ENCODE results near the gene GAS7. TPM values are rescaled to one million over a fixed set of nuclear protein-coding genes. Genes with fewer than 3 reads are reported as not detected.

Gene GAS7
- total and polyA plus RNA-seq, 9 of the 15 experiments (the other 6 are each of a cell fraction or from before 2014, with no cell fraction given) = 0.11 to 0.33 TPM; not detected in 7

DNA sequence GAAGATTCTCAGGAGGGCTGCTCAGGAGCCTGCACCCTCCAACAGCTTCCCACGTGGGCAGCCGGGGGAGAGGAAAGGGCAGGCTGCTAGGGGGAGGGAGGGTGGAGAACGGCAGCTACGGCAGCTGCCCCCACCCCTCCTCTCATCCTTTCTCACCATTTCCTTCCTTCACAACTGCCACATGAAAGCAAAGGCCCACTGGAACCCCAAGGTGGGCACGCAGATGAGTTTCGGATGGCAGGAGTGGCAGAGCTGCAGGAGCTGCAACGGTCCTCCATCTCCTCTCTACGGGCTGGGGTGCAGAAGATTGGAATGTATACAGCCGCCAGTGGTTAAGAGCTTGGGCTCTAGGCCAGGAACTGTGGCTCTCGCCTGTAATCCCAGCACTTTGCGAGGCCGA is 77.7 kb downstream of the GAS7 start (continued):
- TF ChIP-seq TEAD1 (CRISPR knock-in tag; IDR thresholded peaks at IDR 0.05) = no peak
- TF ChIP-seq EP400 (IDR thresholded peaks at IDR 0.05) = no peak
- no peak for TF ChIP-seq CBX5 (IDR thresholded peaks at IDR 0.05; ENCODE audit: borderline replicate concordance, low read depth)
- no peak for TF ChIP-seq ZNF589 (CRISPR knock-in tag; IDR thresholded peaks at IDR 0.05; ENCODE audit: low read depth)

DNA sequence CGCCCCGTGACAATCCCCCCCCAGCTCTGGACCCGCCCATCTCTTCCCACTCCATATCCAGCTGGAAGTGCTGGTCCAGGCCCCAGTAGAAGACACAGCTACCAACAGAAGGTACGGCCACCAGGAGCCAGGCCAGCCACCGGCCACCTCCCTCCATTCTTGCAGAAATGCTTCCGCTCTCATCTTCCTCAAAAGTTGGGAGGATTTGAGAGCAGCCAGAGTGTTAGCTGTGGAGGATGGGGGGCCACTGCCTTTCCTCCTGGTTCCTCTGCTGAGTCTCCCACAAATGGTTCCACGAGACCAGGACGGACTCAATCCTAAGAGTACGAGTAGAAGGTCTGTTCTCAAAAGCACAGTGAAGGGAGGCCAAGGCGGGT is 78.3 kb downstream of the GAS7 start:
- H3K27ac ChIP-seq (ENCODE audit: extremely low read depth, low read depth, low read length) = no peak overlapping the region
- no peaks in the 10 kb centered on the region for H3K9me3 ChIP-seq (replicated peaks; ENCODE audit: control insufficient read depth, insufficient read depth, low read depth, low read length)
- H2AFZ ChIP-seq (ENCODE audit: low read depth, low read length) = no peak overlapping the region
- H4K20me1 ChIP-seq (replicated peaks; ENCODE audit: control insufficient read depth, insufficient read depth, low read length) = no peaks in the 10 kb centered on the region
- no peaks in the 10 kb centered on the region for H3K4me1 ChIP-seq (replicated peaks in 1 of 2; ENCODE audit: control insufficient read depth in 2 of 2, insufficient read depth in 2 of 2, low read length in 2 of 2)
- in situ Hi-C loops (cut with MboI) = no loop called here
- no peaks in the 10 kb centered on the region; a peak in 1 of 5 replicates for H3K27me3 ChIP-seq (ENCODE audit: control insufficient read depth in 2 of 2, insufficient read depth in 2 of 2, low read length in 2 of 2)
- BruUV-seq (replicated peaks) = no TSS peak
- H3K9ac ChIP-seq (ENCODE audit: insufficient read depth in 1 of 2, low read depth in 2 of 2, low read length in 2 of 2) = no peak overlapping the region
- CTCF ChIA-PET (ENCODE audit: low intra/inter-chr PET ratio) = no interaction called here
- FAIRE-seq (no peak), DNase-seq (ENCODE audit: extremely low read depth in 1 of 4, low spot score in 3 of 4) (no peak), ATAC-seq (no peak)
- H3K79me2 ChIP-seq (ENCODE audit: control insufficient read depth, insufficient read depth, low read length) = no peaks in the 10 kb centered on the region
- H3K9me1 ChIP-seq (ENCODE audit: control insufficient read depth, insufficient read depth, low read length) = no peaks in the 10 kb centered on the region
- H3K4me2 ChIP-seq (ENCODE audit: insufficient read depth, low read length) = no peak overlapping the region
- intact Hi-C loops (cut with micrococcal nuclease) = no loop called here
- no peaks in the 10 kb centered on the region for H3K36me3 ChIP-seq (ENCODE audit: control insufficient read depth, insufficient read depth, low read length)
- WGBS (ENCODE audit: insufficient coverage, low coverage, missing lambda C conversion rate) = 0% methylated on average over 2 of the region's 10 CpGs
- POLR2A ChIA-PET = no interaction called here
- H3K4me3 ChIP-seq = no peak overlapping the region
- TF ChIP-seq GATAD2A (IDR thresholded peaks at IDR 0.05) (no peak), ZC3H8 (IDR thresholded peaks at IDR 0.05) (no peak), CEBPG (CRISPR knock-in tag; IDR thresholded peaks at IDR 0.05) (no peak), CEBPG (tag; conservative IDR thresholded peaks at IDR 0.05 in 1 of 2, IDR thresholded peaks at IDR 0.05 in 1 of 2) (no peak), ZNF121 (CRISPR knock-in tag; conservative IDR thresholded peaks at IDR 0.05) (no peak), SNIP1 (IDR thresholded peaks at IDR 0.05; ENCODE audit: low read depth) (no peak), ETV6 (IDR thresholded peaks at IDR 0.05; ENCODE audit: borderline replicate concordance in 1 of 2, low read depth in 2 of 2, low read length in 1 of 2) (no peak), ETV6 (CRISPR knock-in tag; IDR thresholded peaks at IDR 0.05; ENCODE audit: borderline replicate concordance) (no peak), ZFP30 (CRISPR knock-in tag; IDR thresholded peaks at IDR 0.05; ENCODE audit: borderline replicate concordance) (no peak), ZNF212 (CRISPR knock-in tag; IDR thresholded peaks at IDR 0.05) (no peak), HDAC2 (IDR thresholded peaks at IDR 0.05) (no peak)
- TF ChIP-seq, protein P1, sequence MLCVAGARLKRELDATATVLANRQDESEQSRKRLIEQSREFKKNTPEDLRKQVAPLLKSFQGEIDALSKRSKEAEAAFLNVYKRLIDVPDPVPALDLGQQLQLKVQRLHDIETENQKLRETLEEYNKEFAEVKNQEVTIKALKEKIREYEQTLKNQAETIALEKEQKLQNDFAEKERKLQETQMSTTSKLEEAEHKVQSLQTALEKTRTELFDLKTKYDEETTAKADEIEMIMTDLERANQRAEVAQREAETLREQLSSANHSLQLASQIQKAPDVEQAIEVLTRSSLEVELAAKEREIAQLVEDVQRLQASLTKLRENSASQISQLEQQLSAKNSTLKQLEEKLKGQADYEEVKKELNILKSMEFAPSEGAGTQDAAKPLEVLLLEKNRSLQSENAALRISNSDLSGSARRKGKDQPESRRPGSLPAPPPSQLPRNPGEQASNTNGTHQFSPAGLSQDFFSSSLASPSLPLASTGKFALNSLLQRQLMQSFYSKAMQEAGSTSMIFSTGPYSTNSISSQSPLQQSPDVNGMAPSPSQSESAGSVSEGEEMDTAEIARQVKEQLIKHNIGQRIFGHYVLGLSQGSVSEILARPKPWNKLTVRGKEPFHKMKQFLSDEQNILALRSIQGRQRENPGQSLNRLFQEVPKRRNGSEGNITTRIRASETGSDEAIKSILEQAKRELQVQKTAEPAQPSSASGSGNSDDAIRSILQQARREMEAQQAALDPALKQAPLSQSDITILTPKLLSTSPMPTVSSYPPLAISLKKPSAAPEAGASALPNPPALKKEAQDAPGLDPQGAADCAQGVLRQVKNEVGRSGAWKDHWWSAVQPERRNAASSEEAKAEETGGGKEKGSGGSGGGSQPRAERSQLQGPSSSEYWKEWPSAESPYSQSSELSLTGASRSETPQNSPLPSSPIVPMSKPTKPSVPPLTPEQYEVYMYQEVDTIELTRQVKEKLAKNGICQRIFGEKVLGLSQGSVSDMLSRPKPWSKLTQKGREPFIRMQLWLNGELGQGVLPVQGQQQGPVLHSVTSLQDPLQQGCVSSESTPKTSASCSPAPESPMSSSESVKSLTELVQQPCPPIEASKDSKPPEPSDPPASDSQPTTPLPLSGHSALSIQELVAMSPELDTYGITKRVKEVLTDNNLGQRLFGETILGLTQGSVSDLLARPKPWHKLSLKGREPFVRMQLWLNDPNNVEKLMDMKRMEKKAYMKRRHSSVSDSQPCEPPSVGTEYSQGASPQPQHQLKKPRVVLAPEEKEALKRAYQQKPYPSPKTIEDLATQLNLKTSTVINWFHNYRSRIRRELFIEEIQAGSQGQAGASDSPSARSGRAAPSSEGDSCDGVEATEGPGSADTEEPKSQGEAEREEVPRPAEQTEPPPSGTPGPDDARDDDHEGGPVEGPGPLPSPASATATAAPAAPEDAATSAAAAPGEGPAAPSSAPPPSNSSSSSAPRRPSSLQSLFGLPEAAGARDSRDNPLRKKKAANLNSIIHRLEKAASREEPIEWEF (CRISPR knock-in tag; IDR thresholded peaks at IDR 0.05) = no peak
- TF ChIP-seq, protein P2, sequence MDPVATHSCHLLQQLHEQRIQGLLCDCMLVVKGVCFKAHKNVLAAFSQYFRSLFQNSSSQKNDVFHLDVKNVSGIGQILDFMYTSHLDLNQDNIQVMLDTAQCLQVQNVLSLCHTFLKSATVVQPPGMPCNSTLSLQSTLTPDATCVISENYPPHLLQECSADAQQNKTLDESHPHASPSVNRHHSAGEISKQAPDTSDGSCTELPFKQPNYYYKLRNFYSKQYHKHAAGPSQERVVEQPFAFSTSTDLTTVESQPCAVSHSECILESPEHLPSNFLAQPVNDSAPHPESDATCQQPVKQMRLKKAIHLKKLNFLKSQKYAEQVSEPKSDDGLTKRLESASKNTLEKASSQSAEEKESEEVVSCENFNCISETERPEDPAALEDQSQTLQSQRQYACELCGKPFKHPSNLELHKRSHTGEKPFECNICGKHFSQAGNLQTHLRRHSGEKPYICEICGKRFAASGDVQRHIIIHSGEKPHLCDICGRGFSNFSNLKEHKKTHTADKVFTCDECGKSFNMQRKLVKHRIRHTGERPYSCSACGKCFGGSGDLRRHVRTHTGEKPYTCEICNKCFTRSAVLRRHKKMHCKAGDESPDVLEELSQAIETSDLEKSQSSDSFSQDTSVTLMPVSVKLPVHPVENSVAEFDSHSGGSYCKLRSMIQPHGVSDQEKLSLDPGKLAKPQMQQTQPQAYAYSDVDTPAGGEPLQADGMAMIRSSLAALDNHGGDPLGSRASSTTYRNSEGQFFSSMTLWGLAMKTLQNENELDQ (CRISPR knock-in tag; IDR thresholded peaks at IDR 0.05; ENCODE audit: borderline replicate concordance) = no peak
